ENCODE data around the gene CCBE1. TPM values are rescaled to one million over a fixed set of nuclear protein-coding genes. Genes with fewer than 3 reads are reported as not detected.

The CCBE1 gene
- total RNA-seq, 1 donor from 2014 or later, result 1.8 TPM

- H3K4me3 ChIP-seq (ENCODE audit: low read depth, low read length), result no peak overlapping the region
- no peak for TF ChIP-seq CTCF (conservative IDR thresholded peaks at IDR 0.05; ENCODE audit: low read depth, low read length)
- DNase-seq (ENCODE audit: low read depth), result no peak
Observed at GRCh38 chr18:59553273-59553870, 143.9 kb downstream of the CCBE1 start.

GRCh38 chr18:59551902-59552635 is 145.2 kb downstream of the CCBE1 start:
- no peak for TF ChIP-seq CTCF (conservative IDR thresholded peaks at IDR 0.05; ENCODE audit: low read depth, low read length)
- no peak overlapping the region for H3K4me3 ChIP-seq (ENCODE audit: low read depth, low read length)
- no peak for DNase-seq (ENCODE audit: low read depth)

- no peak overlapping the region for H3K4me3 ChIP-seq (ENCODE audit: low read depth, low read length)
- no peak for TF ChIP-seq CTCF (conservative IDR thresholded peaks at IDR 0.05; ENCODE audit: low read depth, low read length)
- no peak for DNase-seq (ENCODE audit: low read depth)
Observed at GRCh38 chr18:59550174-59550516, 147.1 kb downstream of the CCBE1 start.

GRCh38 chr18:59549503-59550173 is 147.6 kb downstream of the CCBE1 start:
- DNase-seq (ENCODE audit: low read depth), result no peak
- no peak for TF ChIP-seq CTCF (conservative IDR thresholded peaks at IDR 0.05; ENCODE audit: low read depth, low read length)
- H3K4me3 ChIP-seq (ENCODE audit: low read depth, low read length), result no peak overlapping the region

- no peak for DNase-seq (ENCODE audit: low read depth)
- H3K4me3 ChIP-seq (ENCODE audit: low read depth, low read length), result no peak overlapping the region
- TF ChIP-seq CTCF (conservative IDR thresholded peaks at IDR 0.05; ENCODE audit: low read depth, low read length), result no peak
Observed at GRCh38 chr18:59547581-59548182, 149.5 kb downstream of the CCBE1 start.

GRCh38 chr18:59546188-59546587 is 151.0 kb downstream of the CCBE1 start:
- no peak for TF ChIP-seq CTCF (conservative IDR thresholded peaks at IDR 0.05; ENCODE audit: low read depth, low read length)
- no peak overlapping the region for H3K4me3 ChIP-seq (ENCODE audit: low read depth, low read length)
- DNase-seq (ENCODE audit: low read depth), result no peak

All from epithelial cell of proximal tubule (primary cell).